Measurements from ENCODE around the gene RIBC1.

RIBC1 gene

DNA sequence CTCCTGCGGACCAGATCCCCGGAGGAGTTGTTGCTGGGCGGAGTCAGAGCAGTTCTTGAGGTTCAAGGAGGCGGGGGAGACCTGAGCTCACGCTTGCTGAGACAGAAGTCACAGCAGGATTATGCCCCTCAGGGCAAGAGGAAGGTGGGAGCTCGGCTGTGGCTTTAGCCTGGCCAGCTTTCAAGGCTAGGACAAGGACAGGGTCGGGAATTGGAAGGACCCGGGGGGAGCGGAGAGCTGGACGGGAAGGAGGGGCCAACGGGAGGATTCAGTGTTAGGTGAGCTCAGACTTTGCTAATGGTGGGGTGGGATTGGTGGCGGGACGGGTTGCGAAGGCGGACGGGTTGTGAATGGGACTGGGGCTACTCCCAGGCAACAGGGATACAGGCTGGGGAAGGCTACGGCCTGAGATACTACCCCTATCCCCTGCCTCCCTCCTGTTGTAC lies at the start of gene RIBC1:
Gene RIBC1 (plus strand): TSS at position 13 of the 446 bp plus-strand sequence. CDS start 3,404 bp downstream, outside the sequence.
- Histone ChIP-seq H3K27ac (ENCODE audit: low read length) (peak within 1 kb of the TSS; percentile 78), H3K4me3 (ENCODE audit: low read length) (peak within 1 kb of the TSS; percentile 86), H3K27me3 (ENCODE audit: insufficient read depth, low read length) (no peaks in the 10 kb centered on the region), H3K9me3 (ENCODE audit: insufficient read depth, low read depth, low read length) (no peaks in the 10 kb centered on the region), H3K4me1 (ENCODE audit: insufficient read depth, low read length) (peaks cover 9% of the 10 kb centered on the region), H3K9ac (ENCODE audit: low read depth, low read length) (peak within 1 kb of the TSS; percentile 99), H3K36me3 (ENCODE audit: insufficient read depth, low read depth, low read length) (no peaks in the 10 kb centered on the region)

DNA sequence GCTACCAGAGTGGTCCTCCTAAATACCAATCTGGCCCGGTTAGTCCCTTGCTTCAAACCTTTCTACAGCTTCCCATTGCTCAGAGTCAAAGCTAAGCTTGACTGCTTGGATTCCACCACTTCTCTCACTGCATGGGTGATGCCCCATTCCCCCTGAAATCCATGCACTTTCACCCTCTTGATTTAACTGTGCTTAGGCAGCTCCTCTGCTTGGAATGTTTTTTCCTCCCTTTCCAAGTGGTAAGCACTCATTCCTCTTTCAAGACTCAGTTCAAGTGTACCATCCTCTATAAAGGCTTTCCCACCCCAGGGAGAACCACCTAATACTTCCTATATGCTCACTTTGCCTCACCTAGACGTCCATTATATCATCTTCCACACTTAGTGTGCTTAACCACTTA lies 49.4 kb upstream of the RIBC1 start:
- Histone ChIP-seq H3K9ac (ENCODE audit: low read depth, low read length) (no peak overlapping the region), H3K4me3 (ENCODE audit: low read length) (no peak overlapping the region), H3K36me3 (ENCODE audit: insufficient read depth, low read depth, low read length) (peaks cover 7% of the 10 kb centered on the region; the same call in 1 of the 2 replicates), H3K9me3 (ENCODE audit: insufficient read depth, low read depth, low read length) (no peaks in the 10 kb centered on the region), H3K4me1 (ENCODE audit: insufficient read depth, low read length) (no peaks in the 10 kb centered on the region), H3K27me3 (ENCODE audit: insufficient read depth, low read length) (no peaks in the 10 kb centered on the region), H3K27ac (ENCODE audit: low read length) (no peak overlapping the region)

DNA sequence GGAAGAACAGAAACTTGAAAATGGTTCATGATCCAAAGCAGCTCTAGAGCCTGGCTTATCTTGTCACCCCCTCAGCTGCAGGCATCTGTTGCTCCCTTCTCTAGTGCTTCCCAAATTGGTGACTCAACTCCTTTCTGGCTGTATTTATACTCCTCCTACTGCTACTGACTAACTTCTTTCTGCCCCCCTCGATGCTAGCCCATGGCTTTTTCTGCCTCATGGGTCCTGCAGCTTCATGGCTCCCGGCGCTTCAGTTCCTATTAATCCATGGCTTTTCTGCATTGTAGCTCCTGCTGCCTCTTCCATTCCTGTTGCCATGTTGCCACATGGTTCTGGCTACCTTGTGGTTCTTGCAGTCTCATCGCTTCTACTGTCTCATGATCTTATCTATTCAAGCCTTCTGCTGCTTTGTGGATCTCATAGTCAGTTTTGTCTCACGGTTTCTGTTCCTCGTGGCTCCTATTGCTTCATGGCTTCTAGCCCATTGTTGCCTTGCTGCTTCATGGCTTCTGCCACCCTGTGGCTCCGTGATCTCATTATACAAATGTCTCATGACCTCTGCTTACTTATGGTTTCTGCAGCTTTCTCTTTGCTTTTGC lies 48.4 kb upstream of the RIBC1 start:
- no peaks in the 10 kb centered on the region for H3K4me1 ChIP-seq (ENCODE audit: insufficient read depth, low read length)
- no peaks in the 10 kb centered on the region for H3K9me3 ChIP-seq (ENCODE audit: insufficient read depth, low read depth, low read length)
- H3K27ac ChIP-seq (ENCODE audit: low read length): no peak overlapping the region
- H3K9ac ChIP-seq (ENCODE audit: low read depth, low read length): no peak overlapping the region
- no peaks in the 10 kb centered on the region for H3K27me3 ChIP-seq (ENCODE audit: insufficient read depth, low read length)
- no peak overlapping the region for H3K4me3 ChIP-seq (ENCODE audit: low read length)
- peaks cover 17% of the 10 kb centered on the region for H3K36me3 ChIP-seq (ENCODE audit: insufficient read depth, low read depth, low read length)

DNA sequence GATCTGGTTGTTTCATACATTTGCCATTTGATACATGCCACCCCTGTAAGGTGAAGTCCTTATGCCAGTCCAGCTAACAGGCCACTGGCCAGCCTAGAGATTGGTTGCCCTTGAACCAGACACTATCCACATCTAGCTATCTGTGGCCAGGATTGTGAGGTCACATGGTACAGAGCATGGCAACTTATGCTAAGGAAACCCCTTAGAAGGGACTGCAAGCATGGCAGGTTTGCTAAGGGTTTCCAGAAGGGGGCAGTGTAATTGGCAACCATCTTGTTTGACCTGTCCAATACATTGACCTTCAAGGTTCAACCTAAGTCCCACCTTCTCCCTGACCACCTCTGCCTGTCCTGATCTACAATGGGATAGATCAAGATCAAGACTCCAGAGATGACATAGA lies 47.8 kb upstream of the RIBC1 start:
- Histone ChIP-seq H3K9me3 (ENCODE audit: insufficient read depth, low read depth, low read length) (no peaks in the 10 kb centered on the region), H3K36me3 (ENCODE audit: insufficient read depth, low read depth, low read length) (peaks cover 23% of the 10 kb centered on the region), H3K9ac (ENCODE audit: low read depth, low read length) (no peak overlapping the region), H3K27me3 (ENCODE audit: insufficient read depth, low read length) (no peaks in the 10 kb centered on the region), H3K4me1 (ENCODE audit: insufficient read depth, low read length) (no peaks in the 10 kb centered on the region), H3K27ac (ENCODE audit: low read length) (no peak overlapping the region), H3K4me3 (ENCODE audit: low read length) (no peak overlapping the region)

DNA sequence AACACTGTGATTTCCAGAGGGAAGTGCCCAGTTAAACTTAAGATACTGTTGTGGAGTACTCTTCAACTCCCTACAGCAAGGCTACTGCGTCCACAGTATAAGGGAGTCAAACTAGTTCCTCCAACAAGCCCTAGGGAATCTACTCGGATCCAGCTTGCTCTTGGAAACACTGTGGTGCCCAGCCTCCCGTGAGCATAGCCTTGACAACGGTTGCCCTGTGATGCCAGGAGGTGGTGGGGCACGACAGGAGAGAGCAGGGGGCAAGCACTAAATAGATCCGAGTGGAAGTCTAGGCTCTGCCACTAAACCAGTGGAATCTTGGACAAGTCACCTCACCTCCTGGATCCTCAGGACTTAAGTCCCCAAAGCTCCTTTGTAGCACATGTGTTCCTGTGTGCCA lies 45.8 kb upstream of the RIBC1 start:
- peaks cover 42% of the 10 kb centered on the region for H3K36me3 ChIP-seq (ENCODE audit: insufficient read depth, low read depth, low read length)
- H3K27me3 ChIP-seq (ENCODE audit: insufficient read depth, low read length): no peaks in the 10 kb centered on the region
- no peaks in the 10 kb centered on the region for H3K4me1 ChIP-seq (ENCODE audit: insufficient read depth, low read length)
- no peak overlapping the region for H3K4me3 ChIP-seq (ENCODE audit: low read length)
- H3K27ac ChIP-seq (ENCODE audit: low read length): no peak overlapping the region
- no peak overlapping the region for H3K9ac ChIP-seq (ENCODE audit: low read depth, low read length)
- no peaks in the 10 kb centered on the region for H3K9me3 ChIP-seq (ENCODE audit: insufficient read depth, low read depth, low read length)

DNA sequence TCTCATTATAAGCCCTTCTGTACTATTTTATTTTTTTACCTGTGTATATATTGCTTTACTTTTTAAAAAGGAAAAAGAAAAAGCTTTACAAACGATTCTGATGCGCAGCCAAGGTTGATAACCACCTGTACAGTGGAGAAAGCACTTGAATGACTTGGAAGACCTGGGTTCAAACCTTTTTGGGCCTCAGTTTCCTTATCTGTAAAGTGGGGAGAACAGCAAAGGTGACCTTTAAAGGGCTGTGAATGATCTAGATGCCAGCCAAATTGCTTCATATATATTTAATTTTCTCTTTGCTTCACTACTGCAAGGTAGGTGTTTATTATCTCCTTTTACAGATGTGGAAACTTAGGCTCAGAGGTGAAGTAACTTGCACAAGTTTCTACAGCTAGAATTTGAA lies 45.2 kb upstream of the RIBC1 start:
- no peak overlapping the region for H3K27ac ChIP-seq (ENCODE audit: low read length)
- no peaks in the 10 kb centered on the region for H3K27me3 ChIP-seq (ENCODE audit: insufficient read depth, low read length)
- no peak overlapping the region for H3K4me3 ChIP-seq (ENCODE audit: low read length)
- H3K4me1 ChIP-seq (ENCODE audit: insufficient read depth, low read length): no peaks in the 10 kb centered on the region
- H3K9me3 ChIP-seq (ENCODE audit: insufficient read depth, low read depth, low read length): no peaks in the 10 kb centered on the region
- H3K9ac ChIP-seq (ENCODE audit: low read depth, low read length): no peak overlapping the region
- peaks cover 48% of the 10 kb centered on the region for H3K36me3 ChIP-seq (ENCODE audit: insufficient read depth, low read depth, low read length)

DNA sequence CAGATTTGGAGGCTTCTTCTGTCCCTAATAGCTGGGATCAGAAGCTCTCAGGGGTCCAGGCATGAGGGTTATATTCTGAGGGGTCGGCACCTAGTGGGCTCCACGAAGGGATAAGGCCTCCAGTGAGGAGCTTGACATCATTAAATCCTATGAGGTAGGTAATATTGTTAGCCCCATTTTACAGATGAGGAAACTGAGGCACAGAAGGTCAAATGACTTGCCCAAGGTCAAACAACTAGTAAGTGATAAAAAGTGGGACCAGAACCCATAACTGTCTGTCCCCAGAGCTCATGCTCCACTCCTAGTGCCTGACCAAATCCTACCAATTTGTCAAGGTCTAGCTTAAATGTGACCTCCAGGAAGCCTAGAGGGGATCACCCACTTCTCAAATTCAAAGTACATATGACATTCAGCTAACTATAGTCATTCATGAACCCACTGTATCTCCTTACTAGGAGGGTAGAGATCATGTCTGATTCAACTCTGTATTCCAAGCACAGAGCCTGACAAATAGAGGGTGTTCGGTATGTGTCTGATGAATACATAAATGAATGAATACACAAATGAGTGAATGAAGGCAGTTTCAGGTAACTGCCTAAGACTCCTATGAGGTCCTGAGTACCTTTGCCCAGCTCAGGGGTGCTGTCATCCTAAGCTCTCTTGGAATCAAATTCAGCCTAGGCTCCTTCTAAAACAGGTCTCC lies 43.5 kb upstream of the RIBC1 start:
- Histone ChIP-seq H3K36me3 (ENCODE audit: insufficient read depth, low read depth, low read length) (peaks cover 65% of the 10 kb centered on the region), H3K9ac (ENCODE audit: low read depth, low read length) (no peak overlapping the region)

DNA sequence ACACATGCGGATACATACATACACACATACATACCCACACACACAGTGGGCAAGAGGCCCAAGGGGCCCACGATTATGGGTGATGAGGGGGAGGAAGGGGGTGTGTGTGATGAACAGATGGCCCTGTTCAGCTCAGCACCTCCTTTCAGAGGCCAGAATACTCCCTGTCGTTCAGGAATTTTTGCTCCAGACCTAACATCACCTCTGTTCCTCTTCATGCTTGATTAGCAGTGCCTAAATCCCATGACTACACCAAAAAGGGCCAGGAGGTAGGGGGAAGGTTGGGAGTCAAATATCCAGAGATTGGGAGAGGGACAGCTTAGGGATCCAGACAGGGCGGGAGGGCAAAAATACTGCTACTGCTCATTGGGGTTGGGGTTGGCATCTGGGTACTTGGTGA lies 42.9 kb upstream of the RIBC1 start:
- Histone ChIP-seq H3K4me3 (ENCODE audit: low read length) (no peak overlapping the region), H3K27ac (ENCODE audit: low read length) (no peak overlapping the region), H3K36me3 (ENCODE audit: insufficient read depth, low read depth, low read length) (peaks cover 65% of the 10 kb centered on the region), H3K9ac (ENCODE audit: low read depth, low read length) (no peak overlapping the region), H3K9me3 (ENCODE audit: insufficient read depth, low read depth, low read length) (no peaks in the 10 kb centered on the region), H3K27me3 (ENCODE audit: insufficient read depth, low read length) (no peaks in the 10 kb centered on the region), H3K4me1 (ENCODE audit: insufficient read depth, low read length) (no peaks in the 10 kb centered on the region)

More for the DNA sequence above, 43.5 kb upstream of the RIBC1 start:
- Histone ChIP-seq H3K27ac (ENCODE audit: low read length) (no peak overlapping the region), H3K4me3 (ENCODE audit: low read length) (no peak overlapping the region), H3K27me3 (ENCODE audit: insufficient read depth, low read length) (no peaks in the 10 kb centered on the region), H3K4me1 (ENCODE audit: insufficient read depth, low read length) (no peaks in the 10 kb centered on the region), H3K9me3 (ENCODE audit: insufficient read depth, low read depth, low read length) (no peaks in the 10 kb centered on the region)

DNA sequence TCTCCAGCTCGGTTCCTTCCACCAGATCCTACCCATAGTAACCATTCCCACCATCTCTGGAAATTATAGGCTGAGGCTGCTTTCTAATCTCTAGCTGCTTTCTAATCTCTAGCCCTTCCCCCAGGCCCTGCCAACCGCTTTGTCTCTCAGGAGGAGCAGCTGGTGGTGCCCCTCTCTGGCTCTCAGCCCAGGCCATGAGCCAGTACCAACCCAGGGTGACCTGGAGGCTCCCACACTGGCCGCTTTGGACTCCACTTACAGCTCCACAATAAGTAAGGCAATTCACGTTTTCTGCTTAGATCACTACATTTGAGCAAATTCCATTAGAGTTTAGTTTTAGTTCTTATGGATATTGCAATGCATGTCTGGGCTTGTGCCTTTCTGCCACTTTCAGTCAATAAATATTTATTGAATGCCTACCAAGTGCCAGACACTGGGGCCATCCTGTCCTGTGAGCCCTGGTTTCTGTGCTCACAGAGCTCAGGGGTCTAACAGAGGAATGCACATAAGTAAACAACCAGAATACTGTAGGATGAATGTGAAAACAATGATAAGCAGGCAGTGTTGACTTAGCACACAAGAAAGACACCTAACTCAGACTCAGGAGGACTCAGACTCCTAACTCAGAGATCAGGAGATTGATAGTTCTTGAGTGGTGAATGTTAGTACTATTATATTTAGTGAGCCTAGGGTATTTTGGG lies 39.1 kb upstream of the RIBC1 start:
- Histone ChIP-seq H3K36me3 (ENCODE audit: insufficient read depth, low read depth, low read length) (peaks cover 77% of the 10 kb centered on the region), H3K27ac (ENCODE audit: low read length) (no peak overlapping the region), H3K4me1 (ENCODE audit: insufficient read depth, low read length) (no peaks in the 10 kb centered on the region), H3K9ac (ENCODE audit: low read depth, low read length) (no peak overlapping the region), H3K9me3 (ENCODE audit: insufficient read depth, low read depth, low read length) (no peaks in the 10 kb centered on the region), H3K27me3 (ENCODE audit: insufficient read depth, low read length) (no peaks in the 10 kb centered on the region), H3K4me3 (ENCODE audit: low read length) (no peak overlapping the region)

DNA sequence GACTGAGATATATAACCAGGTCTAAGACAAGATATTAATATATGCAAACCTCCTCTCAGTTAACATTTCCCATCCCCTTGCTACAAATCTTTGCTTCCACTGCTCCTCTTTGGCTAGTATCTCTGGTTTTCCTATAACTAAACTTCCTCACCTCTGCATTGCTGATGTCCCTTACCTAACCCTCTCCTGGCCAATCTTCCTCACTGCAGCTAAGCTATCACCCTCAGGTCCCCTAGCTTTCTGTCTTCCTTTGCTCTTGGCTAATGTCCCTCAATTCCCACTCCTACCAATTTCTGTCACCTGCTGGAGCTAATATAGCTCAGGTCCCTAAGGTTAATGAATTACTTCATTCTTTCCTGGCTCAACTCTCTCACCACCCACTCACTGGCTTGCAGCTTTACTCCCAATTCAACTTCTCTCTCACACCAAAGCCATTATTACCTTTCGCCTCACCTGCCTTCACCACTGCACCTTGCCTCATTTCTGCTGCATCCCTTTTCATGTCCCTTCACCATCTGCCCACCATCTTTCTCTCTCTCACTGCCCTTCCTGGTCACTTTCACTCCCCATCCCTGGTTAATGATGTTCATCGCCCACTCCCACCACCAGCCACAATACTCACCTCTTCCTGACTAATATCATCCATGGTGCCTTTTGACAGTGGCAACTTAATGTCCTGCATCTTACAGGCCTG lies 26.9 kb upstream of the RIBC1 start:
- Histone ChIP-seq H3K27me3 (ENCODE audit: insufficient read depth, low read length) (no peaks in the 10 kb centered on the region), H3K36me3 (ENCODE audit: insufficient read depth, low read depth, low read length) (peaks cover 76% of the 10 kb centered on the region), H3K9me3 (ENCODE audit: insufficient read depth, low read depth, low read length) (no peaks in the 10 kb centered on the region)

DNA sequence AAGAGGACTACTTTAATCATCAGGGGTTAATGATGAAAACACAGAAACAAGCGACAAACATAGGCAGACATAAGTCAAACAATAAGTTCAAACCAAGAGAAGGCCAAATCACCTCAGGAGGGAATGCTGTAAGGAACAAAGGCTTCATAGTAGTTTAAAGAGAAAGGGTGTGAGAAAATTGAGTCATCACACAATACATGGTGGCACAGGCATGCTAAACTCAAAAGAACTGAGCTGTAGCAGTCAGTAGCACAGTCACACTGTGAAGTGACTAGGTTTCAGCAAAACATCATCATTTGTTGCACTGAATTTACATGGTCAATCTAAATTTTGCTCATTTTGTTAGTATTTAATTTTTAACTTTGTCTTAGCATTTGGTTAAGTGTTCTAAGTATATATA lies 24.5 kb upstream of the RIBC1 start:
- H3K4me3 ChIP-seq (ENCODE audit: low read length): no peak overlapping the region
- no peaks in the 10 kb centered on the region for H3K27me3 ChIP-seq (ENCODE audit: insufficient read depth, low read length)
- peaks cover 78% of the 10 kb centered on the region for H3K36me3 ChIP-seq (ENCODE audit: insufficient read depth, low read depth, low read length)
- H3K27ac ChIP-seq (ENCODE audit: low read length): no peak overlapping the region
- no peaks in the 10 kb centered on the region for H3K9me3 ChIP-seq (ENCODE audit: insufficient read depth, low read depth, low read length)
- no peak overlapping the region for H3K9ac ChIP-seq (ENCODE audit: low read depth, low read length)
- no peaks in the 10 kb centered on the region for H3K4me1 ChIP-seq (ENCODE audit: insufficient read depth, low read length)

More for the DNA sequence above, 26.9 kb upstream of the RIBC1 start:
- Histone ChIP-seq H3K4me3 (ENCODE audit: low read length) (no peak overlapping the region), H3K9ac (ENCODE audit: low read depth, low read length) (no peak overlapping the region), H3K4me1 (ENCODE audit: insufficient read depth, low read length) (no peaks in the 10 kb centered on the region), H3K27ac (ENCODE audit: low read length) (no peak overlapping the region)

Measured in iPS-20b (cell line).